NK-92 treated with Interleukin-12 subunit alpha and Interleukin-12 subunit beta, amount 100 ng/mL, for 24 hours (cell line): ENCODE measurements around the gene SART3.
"Not testable (repeated sequence)": the region's sequence is repeated elsewhere in the genome, so short reads cannot be mapped to it uniquely, and the experiment has no call there.

Experiments
- DNase-seq: peaks from one replicate; lab custom pipeline; 2025; lab: John Stamatoyannopoulos, UW

The SART3 gene

DNA sequence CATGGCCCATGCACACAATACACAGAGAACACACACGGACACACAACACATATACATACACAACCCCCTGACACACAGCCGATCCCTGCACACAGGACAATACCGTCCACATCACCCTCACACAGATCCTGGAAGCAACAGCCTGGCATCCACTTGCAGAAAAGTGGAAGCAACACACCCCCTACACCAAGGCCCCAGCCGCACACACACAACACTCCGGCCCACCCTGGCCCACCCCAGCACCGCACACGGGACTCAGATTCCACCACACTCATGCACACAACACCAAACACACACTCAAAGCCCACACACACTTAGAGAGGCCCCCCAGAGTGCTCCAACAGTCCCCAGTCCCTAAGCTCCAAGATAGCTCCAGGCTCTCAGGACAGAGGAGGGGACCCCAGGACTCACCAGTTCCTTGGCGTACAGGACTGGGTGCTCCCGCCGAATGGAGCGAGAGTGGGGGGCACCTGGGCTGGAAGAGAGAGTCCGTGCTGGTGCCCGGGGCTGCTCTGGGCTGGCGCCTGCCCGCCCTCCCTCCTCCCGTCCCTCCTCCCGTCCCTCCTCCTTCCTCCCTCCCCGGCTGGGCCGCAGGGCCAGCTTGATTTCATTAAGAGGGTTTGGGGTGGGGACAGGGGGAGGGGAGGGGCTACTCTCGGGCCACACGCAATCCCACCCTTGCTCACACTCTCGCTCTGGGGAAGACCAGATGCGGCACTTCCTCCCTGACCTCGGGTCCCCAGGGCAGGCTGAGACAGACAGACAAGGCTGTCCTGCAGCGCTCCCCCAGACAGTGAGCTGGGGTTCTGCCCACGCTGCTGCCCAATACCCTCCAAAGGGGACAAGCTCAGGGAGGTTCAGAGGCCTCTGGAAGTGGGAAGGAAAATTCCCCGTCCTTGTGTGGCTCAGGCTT is 36.8 kb upstream of the SART3 start, which contains the start of gene TMEM119:
Gene TMEM119, minus strand, starts transcription at position 526 of the 913 bp plus-strand sequence. CDS start 5,701 bp downstream, outside the sequence.
- no peak for DNase-seq

DNA sequence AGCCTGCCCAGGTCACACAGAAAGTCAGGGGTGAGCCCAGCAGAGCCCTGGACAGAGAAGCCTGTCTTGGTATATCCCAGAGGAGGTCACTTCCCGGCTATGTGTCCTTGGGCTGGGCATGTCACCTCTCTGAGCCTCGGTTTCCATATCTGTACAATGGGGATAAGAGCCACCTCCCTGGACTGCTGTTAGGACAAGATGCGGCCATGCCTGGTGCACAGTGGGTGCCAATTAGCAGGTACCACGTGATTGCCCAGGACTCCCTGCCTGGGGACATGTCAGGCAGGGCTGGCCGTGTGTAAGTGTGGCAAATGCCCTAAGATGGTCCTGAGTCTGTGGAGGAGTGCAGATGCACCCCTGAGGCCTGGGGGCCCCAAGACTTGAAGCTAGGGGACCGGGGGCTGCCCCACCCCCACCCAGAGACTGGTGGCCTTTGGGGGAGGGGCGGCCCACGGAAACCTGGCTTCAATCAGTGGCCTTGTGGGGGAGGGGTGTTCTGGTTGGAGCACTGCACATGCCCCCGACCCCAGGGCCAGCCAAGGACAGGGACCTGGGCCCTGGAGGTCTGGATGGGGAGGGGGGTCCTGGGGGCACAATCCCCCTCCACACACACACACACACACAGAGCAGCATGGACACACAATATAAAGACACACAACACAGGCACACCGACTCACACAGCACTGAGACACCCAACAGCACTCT is 36.0 kb upstream of the SART3 start:
- no peak for DNase-seq

DNA sequence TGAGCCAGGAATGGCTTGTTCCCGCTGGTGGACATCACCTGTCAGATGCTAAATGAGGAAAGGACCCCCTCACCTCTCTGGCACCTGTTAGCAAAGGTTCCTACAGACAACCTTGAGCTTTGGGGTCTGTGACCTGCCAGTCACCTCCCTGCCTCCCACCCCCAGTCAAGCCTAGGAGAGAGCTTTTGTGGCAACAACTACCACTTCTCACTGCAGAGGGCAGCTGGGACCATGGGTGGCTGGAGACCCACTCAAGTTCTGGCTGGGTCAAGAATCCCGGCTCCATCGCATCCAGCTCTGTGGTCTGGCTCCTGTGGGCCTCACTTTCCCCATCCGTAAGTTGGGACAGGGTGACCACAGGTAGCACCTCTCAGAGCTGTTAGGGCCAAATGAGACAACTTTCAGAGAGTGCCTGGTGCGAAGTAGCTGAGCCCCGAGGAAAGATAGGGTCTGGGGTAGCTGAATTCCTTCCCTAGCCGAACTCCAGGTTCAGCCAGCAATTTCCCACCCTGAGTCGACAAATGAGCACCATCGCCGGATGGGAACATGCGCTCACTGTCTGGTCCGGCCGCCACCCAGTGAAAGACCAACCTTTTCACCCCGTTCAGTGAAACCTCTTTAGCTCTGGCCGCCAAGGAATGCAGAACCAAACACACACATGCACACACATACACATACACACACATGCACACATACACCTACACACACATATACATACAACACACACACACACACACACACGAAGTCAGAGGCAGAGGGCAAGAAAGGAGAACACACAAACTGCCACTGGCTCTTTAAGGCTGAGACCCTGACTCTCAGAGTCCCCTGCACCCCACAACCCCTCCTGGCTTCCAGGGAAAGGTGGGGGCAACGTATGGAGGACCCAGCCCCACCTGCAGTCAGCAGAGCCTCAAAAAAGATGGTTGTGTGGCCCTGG is 35.0 kb upstream of the SART3 start:
- DNase-seq: no peak

DNA sequence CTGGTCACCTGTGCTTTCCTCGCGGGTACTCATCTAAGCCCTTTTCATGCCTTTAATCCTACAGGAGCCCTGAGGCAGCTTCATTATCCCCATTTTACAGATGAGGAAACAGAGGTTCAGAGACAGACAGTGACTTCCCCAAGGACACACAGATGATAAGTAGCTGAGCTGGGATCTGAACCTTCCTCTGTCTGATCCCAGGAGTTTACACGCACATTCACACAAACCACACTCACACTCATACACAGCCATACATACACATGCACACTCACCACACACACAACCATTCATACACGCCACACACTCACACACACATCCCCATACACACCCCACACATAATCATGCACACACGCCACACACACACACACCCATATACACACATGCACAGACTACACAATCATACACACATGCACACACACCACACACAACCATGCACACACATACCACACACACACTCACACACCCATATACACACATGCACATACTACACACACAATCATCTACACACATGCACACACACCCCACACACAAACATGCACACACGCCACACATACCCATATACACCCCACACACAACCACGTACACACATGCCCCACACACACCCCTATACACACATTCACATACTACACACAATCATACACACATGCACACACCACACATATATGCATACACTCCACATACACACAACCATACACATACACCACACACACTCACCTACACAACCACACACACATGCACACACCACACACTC is 34.2 kb upstream of the SART3 start:
- no peak for DNase-seq

DNA sequence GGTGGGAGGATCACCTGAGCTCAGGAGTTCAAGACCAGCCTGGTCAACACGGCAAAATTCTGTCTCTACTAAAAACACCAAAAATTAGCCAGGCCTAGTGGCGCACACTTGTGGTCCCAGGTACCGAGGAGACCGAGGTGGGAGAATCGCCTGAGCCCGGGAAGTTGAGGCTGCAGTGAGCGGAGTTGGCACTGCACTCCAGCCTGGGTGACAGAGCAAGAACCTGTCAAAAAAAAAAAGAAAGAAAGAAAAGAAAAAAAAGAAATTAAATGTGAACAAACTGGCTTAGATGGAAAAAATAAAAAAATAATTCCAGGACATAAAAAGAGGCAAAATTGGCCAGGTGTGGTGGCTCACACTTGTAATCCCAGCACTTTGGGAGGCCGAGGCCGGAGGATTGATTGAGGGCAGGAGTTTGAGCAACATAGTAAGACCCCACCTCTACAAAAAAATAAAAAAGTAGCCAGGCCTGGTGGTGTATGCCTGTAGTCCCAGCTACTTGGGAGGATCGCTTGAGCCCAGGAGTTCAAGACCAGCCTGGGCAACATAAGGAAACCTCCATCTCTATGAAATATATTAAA is 33.4 kb upstream of the SART3 start:
- DNase-seq: no peak

DNA sequence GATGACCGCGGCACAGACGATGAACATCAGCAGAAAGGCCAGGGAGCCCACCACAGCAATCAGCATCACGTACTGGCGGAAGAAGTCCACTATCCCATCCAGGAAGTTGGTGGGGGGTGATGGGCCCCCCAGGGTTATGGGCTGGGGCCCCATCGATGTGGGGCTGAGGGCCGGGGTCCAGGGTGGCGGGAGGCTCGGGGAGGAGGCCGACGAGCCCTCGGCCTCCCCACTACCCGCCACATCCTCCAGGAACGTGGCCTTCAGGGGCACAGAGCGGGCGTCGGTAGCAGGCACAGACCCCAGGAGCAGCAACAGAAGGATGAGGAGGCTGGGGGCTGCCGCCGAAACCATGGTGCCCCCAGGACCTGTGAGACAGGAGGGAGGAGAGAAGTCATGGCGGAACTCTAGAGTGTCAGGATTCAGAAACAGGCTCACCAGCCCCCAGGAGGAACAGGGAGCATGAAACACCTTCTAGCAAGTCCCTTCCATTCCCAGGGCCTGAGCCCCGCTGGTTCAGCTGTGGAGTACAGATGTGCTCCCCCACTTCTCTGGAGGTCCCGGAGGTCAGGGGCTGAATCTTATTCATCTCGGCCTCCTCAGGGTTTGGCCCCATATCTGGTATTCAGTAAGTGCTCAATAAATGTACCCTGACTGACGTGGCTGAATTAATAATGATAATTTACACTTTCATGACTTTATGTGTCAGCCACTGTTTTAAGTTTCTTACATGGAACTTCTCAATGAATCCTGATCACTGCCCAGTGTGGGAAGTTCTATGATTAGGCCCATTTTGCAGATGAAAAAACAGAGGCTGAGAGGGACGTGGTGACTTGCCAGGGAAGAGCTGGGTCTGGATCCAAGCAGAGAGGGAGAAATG is 31.3 kb upstream of the SART3 start:
- DNase-seq: no peak

DNA sequence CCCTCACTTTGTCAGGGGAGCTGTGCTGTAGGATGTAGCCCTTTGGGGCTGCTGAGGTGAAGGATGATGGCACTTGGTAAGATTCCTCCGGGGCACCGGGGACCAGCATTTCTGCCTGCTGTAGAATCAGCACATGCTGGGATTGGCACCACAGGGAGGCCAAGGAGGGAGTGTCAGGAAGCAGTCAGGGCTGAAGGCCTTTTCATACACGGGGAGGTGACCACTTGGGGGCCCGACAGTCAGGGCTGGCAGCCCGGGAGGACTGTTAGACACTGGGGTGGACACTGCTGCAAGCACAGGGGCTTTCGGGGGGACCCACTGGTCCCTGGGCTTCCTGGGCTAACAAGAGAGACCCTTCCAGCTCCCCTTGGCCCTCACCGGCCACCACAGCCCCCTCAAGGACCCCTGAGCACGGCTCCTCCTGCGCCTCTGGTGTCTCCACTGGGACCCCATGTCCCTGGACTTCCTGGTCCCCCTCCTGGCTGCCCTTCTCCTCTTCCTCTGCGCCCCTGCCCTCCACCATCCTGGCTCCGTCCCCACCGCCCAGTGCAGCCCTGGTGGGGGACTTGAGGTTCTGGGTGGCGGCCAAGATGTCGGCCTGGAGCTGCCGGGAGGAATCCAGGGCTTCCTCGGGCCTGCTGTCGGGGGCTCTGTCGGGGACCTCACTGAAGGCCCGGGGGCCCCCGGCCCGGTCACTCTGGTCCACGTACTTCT is 30.5 kb upstream of the SART3 start:
- no peak for DNase-seq

DNA sequence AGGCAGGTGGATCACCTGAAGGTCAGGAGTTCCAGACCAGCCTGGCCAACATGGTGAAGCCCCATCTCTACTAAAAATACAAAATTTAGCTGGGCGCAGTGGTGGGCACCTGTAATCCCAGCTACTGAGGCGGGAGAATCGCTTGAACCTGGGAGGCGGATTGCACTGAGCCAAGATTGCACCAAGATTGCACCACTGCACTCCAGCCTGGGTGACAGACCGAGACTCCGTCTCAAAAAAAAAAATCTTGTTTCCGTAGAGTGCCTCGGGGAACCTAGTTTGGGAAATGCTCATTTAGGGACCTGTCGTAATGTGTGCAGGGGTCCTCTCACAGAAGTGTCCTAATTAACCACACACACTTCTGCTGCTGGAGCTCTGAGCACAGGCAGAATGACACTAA is 29.5 kb upstream of the SART3 start:
- not testable (repeated sequence) for DNase-seq

DNA sequence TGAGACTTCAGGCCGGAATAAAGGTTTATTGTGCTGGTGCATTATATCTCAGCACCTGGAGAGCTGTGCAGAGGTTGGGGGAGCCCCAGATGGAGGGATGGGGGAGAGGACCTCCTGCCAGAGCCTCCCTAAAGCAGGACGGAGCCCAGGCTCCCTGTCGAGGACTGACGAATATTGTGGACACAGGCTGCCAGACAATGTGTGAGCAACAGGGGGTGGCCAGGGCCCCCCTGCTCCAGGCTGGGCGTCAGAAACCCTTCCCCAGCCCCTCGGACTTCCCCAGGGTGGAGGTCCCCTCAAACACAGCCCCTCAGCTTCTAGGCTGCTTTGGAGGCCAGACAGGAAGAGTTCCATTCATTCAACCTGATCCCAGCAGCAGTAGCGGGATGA is 28.9 kb upstream of the SART3 start:
- DNase-seq: no peak

DNA sequence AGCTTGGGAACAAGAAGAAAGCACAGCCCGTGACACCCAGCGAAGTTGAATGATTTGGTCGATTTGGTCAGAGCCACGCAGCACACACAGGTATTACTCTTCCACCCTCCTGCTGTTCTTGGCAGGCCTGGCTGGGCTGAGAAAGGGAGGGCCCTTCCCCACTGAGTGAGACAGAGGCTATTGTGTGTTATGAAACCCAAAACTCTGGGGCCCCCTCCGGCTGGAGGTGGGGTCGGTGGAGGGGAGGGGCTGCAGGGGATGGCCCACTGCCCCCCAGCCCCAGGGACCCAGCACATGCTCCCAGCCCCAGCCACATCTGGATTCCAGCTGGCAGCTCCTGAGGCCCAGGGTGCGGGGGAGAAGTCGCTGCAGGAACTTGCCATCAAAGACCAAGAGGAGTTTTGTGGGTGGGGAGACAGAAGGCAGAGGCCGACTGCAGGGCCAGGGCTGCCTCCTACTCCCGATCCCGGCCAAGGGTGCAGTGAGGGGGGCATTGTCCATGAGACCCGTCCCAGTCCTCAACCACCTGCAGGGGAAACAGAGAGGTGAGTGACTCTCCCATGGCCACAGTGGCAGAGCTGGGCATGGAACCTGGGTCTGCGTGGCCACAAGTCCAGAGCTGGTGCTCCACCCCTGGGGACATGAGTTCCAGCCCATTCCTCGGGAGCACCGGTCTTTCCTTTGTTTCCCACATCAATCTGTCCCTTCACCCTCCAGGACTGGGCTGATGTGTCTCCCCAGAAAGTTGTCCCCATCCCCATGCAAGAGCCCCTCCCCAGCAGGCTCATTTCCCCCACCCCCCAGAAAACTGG is 28.3 kb upstream of the SART3 start:
- no peak for DNase-seq

DNA sequence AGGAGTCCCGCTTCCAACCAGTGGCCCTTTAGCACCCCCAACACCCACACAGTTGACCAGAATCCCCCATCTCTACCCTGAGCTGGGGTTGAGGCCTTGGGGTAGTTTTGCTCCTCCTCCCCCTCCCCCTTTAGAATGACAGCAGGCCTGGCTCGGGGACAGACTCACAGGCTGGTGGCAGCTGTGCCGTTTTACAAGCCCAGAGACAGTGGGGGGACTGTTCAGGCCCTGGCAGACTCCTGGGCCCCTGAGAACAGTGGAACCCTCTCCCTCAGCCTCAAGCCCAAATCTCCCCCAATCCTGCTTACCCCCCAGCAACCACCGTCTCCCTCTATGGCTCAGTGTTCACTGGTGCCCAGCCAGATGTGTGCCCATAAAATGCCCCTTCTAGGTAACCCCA is 26.9 kb upstream of the SART3 start:
- no peak for DNase-seq

DNA sequence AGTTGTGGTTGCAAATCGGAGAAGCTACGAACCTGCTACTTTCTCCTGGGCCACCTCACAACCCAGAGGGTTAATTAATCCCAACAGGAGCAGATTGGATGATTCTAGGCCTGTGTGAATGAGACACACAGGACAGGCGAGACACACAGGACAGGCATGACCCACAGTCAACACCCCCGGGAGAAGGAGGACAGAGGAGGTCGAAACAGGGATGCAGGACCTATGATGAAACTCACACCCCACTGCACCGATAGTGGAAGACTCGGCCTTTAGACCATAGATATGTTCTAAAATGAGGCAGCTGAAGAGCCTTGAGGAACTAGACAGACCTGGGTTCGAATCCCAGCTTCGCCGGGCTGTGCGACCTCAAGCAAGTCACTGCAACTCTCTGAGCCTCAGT is 25.3 kb upstream of the SART3 start:
- DNase-seq: no peak

DNA sequence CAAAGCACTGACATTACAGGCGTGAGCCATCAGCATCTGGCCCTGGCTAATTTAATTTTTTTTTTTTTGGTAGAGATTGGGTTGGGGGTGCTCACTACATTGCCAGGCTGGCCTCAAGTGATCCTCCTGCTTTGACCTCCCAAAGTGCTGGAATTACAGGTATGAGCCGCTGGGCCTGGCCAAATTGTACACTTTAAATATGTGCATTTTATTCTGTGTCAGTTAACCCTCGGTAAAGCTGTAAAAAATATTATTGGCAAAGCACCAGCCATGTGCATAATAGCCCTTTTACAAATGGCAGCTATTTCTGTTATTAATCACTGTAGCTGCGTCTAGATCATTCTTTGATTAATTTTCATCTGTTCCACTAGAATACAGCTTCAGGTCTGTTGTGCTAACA is 24.9 kb upstream of the SART3 start:
- DNase-seq: no peak

DNA sequence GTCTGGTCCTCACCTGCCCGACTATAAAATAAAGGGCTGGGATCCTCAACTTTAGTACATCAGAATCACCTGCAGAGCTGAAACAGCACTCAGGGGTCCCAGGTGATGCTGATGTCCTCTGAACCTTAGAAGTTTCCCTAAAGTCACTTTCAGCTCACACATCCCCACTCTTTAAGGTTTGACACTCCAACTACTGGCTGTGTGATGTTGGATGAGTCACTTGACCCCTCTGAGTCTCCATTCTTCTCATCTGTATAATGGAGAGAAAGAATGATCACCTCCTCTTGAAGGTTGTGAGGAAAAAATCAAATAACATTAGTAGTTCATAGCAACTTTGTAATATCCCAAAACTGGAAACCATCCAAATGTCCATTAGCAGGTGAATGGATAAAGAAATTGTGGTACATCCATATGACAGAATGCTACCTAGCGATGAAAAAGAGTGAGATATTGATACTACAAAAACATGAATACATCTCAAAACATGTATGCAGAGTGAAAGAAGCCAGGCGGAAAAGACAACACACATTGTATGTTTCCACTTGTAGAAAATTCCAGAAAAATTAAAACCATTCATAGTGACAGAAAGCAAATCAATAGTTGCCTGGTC is 23.6 kb upstream of the SART3 start:
- no peak for DNase-seq

DNA sequence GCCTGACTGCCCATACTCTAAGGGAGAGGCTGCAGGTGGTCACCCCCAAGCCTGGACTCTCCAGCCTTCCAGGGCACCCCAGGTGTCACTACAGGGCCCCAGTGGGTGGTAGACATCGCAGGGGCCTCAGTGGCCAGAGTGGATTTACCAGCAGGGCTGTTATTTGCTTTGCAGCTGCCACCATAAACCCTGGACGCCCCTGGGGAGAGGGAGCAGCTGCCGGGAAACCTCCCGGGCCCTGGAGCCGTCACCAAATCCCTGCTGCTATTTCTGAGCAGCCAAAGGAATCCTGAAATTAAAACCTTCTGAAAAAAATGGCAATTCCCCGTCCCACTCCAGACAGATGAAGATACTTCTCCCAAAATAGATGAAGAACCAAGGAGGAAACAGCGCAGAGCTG is 23.0 kb upstream of the SART3 start:
- no peak for DNase-seq

DNA sequence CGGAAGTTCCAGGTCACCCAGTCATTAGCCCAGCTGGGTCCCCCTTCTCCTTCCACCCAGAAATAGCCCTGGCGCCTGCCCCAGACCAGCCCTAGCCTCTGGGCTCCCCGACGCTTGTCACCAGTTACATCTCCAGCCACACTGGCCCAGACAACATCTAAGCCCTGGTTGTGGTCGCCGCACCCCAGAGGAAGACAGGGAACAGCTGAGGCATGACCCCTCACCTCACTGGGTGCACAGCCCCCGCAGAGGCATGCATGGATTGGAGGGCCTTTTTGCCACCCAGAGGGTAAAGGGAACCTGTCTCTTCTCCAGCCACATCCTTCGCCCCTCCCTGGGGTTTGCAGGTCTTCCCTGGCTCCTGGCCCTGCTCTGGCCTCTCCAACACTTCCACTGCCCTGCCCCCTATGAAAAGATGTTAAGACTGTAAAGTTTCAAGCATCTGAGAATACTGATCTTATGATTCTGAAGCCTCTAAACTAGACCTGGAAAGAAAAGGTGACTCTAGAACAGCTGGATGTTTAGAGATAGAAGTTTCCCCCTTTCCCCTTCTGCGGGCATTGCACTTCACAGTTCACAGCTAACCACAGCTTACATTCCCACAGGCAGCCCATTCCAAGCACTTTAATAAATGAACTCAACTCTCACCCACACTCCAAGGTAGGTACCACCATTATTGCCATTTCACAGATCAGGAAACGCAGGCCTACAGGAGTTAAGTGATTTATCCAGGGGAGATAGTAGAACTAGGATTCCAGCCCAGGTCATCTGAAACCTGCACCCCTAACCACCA is 22.2 kb upstream of the SART3 start:
- no peak for DNase-seq

DNA sequence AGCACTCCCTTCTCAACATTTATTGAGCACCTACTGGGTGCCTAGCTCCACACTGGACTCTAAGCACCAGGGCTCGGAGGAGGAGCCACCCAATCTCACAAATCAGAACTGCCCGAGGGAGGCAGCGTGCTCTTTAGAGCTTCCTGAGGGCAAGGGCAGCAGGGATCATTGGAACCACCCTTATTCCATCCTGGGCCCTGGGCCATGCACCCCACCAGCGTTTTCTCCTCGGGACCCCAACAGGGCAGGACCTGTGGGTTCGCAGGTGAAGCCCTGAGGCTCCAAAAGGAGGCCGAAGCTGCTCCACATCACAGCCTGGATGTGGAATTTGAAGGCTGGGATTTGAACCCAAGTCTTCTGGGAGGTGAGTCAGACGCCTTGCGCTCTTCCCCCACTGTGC is 21.5 kb upstream of the SART3 start:
- no peak for DNase-seq
